Skeletal muscle satellite cell (primary cell): ENCODE data around the gene POLD1.
A peak's percentile ranks its signal among the peaks of the same experiment; 100 is the strongest.
"Not testable (repeated sequence)": the region's sequence is repeated elsewhere in the genome, so short reads cannot be mapped to it uniquely, and the experiment has no call there.

ENCODE experiments used
- H3K27me3 ChIP-seq: 2 replicates; pipeline ENCODE4 v1.7.0; 2013; ENCODE audit warnings: low read length; ENCODE audit not compliant: control insufficient read depth, insufficient read depth
- H3K36me3 ChIP-seq: 2 replicates; pipeline ENCODE4 v1.7.0; 2013; ENCODE audit warnings: mild to moderate bottlenecking, control low read depth, low read length; ENCODE audit not compliant: insufficient read depth
- H3K4me1 ChIP-seq: 2 replicates; pipeline ENCODE4 v1.7.0; 2013; ENCODE audit warnings: low read length; ENCODE audit not compliant: control insufficient read depth, insufficient read depth
- H3K4me2 ChIP-seq: 2 replicates; pipeline ENCODE4 v1.7.0; 2013; ENCODE audit warnings: mild to moderate bottlenecking, low read length
- H3K4me3 ChIP-seq: 2 replicates; pipeline ENCODE4 v1.7.0; 2013; ENCODE audit warnings: low read length
- H3K9ac ChIP-seq: 2 replicates; pipeline ENCODE4 v1.7.0; 2013; ENCODE audit warnings: mild to moderate bottlenecking, low read depth, low read length, moderate library complexity
- H3K9me3 ChIP-seq: replicated peaks from 2 replicates; pipeline ENCODE4 v1.7.0; 2013; ENCODE audit warnings: mild to moderate bottlenecking, control low read depth, low read length

The POLD1 gene

GRCh38 chr19:50384685-50385535, 763 bp downstream of the POLD1 start:
- Histone ChIP-seq H3K9me3 (no peaks in the 10 kb centered on the region), H3K9ac (peak overlapping the region; percentile 90), H3K4me2 (peak overlapping the region; percentile 90), H3K4me3 (peak overlapping the region; percentile 71), H3K27me3 (no peaks in the 10 kb centered on the region), H3K36me3 (peaks cover 26% of the 10 kb centered on the region), H3K4me1 (peaks cover 14% of the 10 kb centered on the region)

- Histone ChIP-seq H3K4me1 (peaks cover 14% of the 10 kb centered on the region), H3K9ac (no peak overlapping the region), H3K9me3 (no peaks in the 10 kb centered on the region), H3K4me2 (no peak overlapping the region), H3K36me3 (peaks cover 2% of the 10 kb centered on the region), H3K4me3 (no peak overlapping the region), H3K27me3 (no peaks in the 10 kb centered on the region)
Measured at GRCh38 chr19:50387176-50387867, 3.2 kb downstream of the POLD1 start.

- Histone ChIP-seq H3K4me1 (peaks cover 14% of the 10 kb centered on the region), H3K9ac (no peak overlapping the region), H3K9me3 (no peaks in the 10 kb centered on the region), H3K4me2 (no peak overlapping the region), H3K4me3 (no peak overlapping the region), H3K27me3 (no peaks in the 10 kb centered on the region), H3K36me3 (peaks cover 3% of the 10 kb centered on the region)
Measured at GRCh38 chr19:50387868-50388245, 3.7 kb downstream of the POLD1 start.

- H3K4me2 ChIP-seq, H3K36me3 ChIP-seq, H3K4me3 ChIP-seq, H3K27me3 ChIP-seq, H3K9ac ChIP-seq, H3K4me1 ChIP-seq, H3K9me3 ChIP-seq: not testable (repeated sequence)
Measured at GRCh38 chr19:50390295-50390694, 6.1 kb downstream of the POLD1 start.

GRCh38 chr19:50390952-50391351, 6.8 kb downstream of the POLD1 start:
- not testable (repeated sequence) for H3K9ac ChIP-seq, H3K4me2 ChIP-seq, H3K4me1 ChIP-seq, H3K27me3 ChIP-seq, H3K36me3 ChIP-seq, H3K4me3 ChIP-seq, H3K9me3 ChIP-seq

GRCh38 chr19:50392759-50393158, 8.6 kb downstream of the POLD1 start:
- Histone ChIP-seq H3K27me3 (no peaks in the 10 kb centered on the region), H3K9me3 (no peaks in the 10 kb centered on the region), H3K9ac (no peak overlapping the region), H3K36me3 (peaks cover 4% of the 10 kb centered on the region), H3K4me2 (no peak overlapping the region), H3K4me1 (no peaks in the 10 kb centered on the region), H3K4me3 (no peak overlapping the region)

GRCh38 chr19:50393589-50393988, 9.4 kb downstream of the POLD1 start:
- Histone ChIP-seq H3K4me1 (no peaks in the 10 kb centered on the region), H3K9me3 (no peaks in the 10 kb centered on the region), H3K4me3 (no peak overlapping the region), H3K27me3 (no peaks in the 10 kb centered on the region), H3K36me3 (peaks cover 4% of the 10 kb centered on the region), H3K9ac (no peak overlapping the region), H3K4me2 (no peak overlapping the region)

- Histone ChIP-seq H3K4me2 (no peak overlapping the region), H3K36me3 (peaks cover 4% of the 10 kb centered on the region), H3K9ac (no peak overlapping the region), H3K9me3 (no peaks in the 10 kb centered on the region), H3K4me3 (no peak overlapping the region), H3K27me3 (no peaks in the 10 kb centered on the region), H3K4me1 (no peaks in the 10 kb centered on the region)
Measured at GRCh38 chr19:50394017-50394416, 9.9 kb downstream of the POLD1 start.

- Histone ChIP-seq H3K4me2 (no peak overlapping the region), H3K36me3 (peaks cover 5% of the 10 kb centered on the region), H3K27me3 (no peaks in the 10 kb centered on the region), H3K9ac (no peak overlapping the region), H3K4me3 (no peak overlapping the region), H3K4me1 (no peaks in the 10 kb centered on the region), H3K9me3 (no peaks in the 10 kb centered on the region)
Measured at GRCh38 chr19:50398675-50399367, 14.7 kb downstream of the POLD1 start.

GRCh38 chr19:50399368-50399745, 15.2 kb downstream of the POLD1 start:
- no peak overlapping the region for H3K4me3 ChIP-seq
- no peaks in the 10 kb centered on the region for H3K9me3 ChIP-seq
- H3K27me3 ChIP-seq = no peaks in the 10 kb centered on the region
- H3K4me1 ChIP-seq = no peaks in the 10 kb centered on the region
- peaks cover 5% of the 10 kb centered on the region for H3K36me3 ChIP-seq
- no peak overlapping the region for H3K4me2 ChIP-seq
- H3K9ac ChIP-seq = no peak overlapping the region

GRCh38 chr19:50401605-50402450, 17.7 kb downstream of the POLD1 start:
- H3K27me3 ChIP-seq = no peaks in the 10 kb centered on the region
- no peaks in the 10 kb centered on the region for H3K4me1 ChIP-seq
- peaks cover 5% of the 10 kb centered on the region for H3K36me3 ChIP-seq
- H3K9me3 ChIP-seq = no peaks in the 10 kb centered on the region
- no peak overlapping the region for H3K9ac ChIP-seq
- no peak overlapping the region for H3K4me3 ChIP-seq
- H3K4me2 ChIP-seq = no peak overlapping the region
